SH-SY5Y (cell line): ENCODE measurements around the gene BOD1L1.

Experiments used
- GATA2 ChIP-seq: IDR thresholded peaks from 2 replicates; pipeline ENCODE4 v1.6.1; 2011; ENCODE audit warnings: mild to moderate bottlenecking, low read depth, low read length
- GATA3 ChIP-seq: IDR thresholded peaks from 2 replicates; pipeline ENCODE4 v1.6.1; 2011; ENCODE audit warnings: low read depth, mild to moderate bottlenecking, low read length, moderate library complexity

- TF ChIP-seq GATA3 (no peak), GATA2 (no peak)
These were observed 82.1 kb downstream of the BOD1L1 start for GRCh38 chr4:13545394-13545808.
